Astrocyte (in vitro differentiated cells and primary cell): ENCODE measurements around the gene KRT40.

ENCODE experiments used
- EZH2 ChIP-seq: IDR thresholded peaks from 2 replicates; pipeline ENCODE4 v1.6.1; 2012; ENCODE audit warnings: mild to moderate bottlenecking, low read length, inconsistent platforms; ENCODE audit not compliant: insufficient read depth
- TF ChIP-seq, protein P1 (sequence below): IDR thresholded peaks from 2 replicates; pipeline ENCODE4 v1.5.1; 2011; ENCODE audit warnings: low read depth, mild to moderate bottlenecking, inconsistent platforms, low read length, moderate library complexity; ENCODE audit not compliant: insufficient read depth

DNA sequence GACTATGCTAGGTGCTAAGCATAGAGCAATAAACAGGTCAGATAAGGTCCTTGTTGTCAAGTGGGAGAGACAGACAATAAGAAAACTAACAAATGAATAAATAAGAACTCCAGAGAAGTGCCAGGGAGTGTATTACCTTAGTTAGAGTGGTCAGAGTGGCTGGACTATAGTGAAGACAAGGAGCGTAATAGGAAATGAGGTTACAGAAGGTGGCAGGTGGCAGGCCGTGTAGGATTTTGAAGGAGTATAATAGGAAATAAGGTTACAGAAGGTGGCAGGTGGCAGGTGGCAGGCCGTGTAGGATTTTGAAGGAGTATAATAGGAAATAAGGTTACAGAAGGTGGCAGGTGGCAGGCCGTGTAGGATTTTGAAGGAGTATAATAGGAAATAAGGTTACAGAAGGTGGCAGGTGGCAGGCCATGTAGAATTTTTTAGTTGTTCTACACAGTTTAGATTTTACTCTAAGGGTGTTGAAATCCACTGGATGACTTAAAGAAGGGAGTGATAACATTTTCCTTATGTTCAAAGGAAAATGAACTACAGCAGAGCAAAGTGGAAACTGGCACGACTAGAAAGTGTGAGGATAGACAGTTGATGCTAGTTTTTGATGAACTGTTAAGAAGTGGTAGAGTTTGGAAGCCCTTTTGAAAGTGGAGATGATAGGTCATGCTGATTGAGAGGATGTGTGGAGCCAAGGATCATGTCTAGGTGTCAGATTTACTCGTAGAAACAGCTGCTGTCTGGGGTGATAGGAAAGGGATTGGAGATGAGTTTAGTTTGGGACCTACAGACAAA lies 28.4 kb upstream of the KRT40 start:
- TF ChIP-seq, protein P1, sequence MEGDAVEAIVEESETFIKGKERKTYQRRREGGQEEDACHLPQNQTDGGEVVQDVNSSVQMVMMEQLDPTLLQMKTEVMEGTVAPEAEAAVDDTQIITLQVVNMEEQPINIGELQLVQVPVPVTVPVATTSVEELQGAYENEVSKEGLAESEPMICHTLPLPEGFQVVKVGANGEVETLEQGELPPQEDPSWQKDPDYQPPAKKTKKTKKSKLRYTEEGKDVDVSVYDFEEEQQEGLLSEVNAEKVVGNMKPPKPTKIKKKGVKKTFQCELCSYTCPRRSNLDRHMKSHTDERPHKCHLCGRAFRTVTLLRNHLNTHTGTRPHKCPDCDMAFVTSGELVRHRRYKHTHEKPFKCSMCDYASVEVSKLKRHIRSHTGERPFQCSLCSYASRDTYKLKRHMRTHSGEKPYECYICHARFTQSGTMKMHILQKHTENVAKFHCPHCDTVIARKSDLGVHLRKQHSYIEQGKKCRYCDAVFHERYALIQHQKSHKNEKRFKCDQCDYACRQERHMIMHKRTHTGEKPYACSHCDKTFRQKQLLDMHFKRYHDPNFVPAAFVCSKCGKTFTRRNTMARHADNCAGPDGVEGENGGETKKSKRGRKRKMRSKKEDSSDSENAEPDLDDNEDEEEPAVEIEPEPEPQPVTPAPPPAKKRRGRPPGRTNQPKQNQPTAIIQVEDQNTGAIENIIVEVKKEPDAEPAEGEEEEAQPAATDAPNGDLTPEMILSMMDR: no peak
- no peak for TF ChIP-seq EZH2
